ENCODE data around the gene NR6A1. TPM values are rescaled to one million over a fixed set of nuclear protein-coding genes. Genes with fewer than 3 reads are reported as not detected.

The NR6A1 gene
- total RNA-seq, result 0.50 and 2.8 TPM in 2 replicates

GRCh38 chr9:124771021-124771866 is at the start of gene NR6A1:
NR6A1 (minus strand) TSS chr9:124771311.

GRCh38 chr9:124776954-124777648 is 6.0 kb upstream of the NR6A1 start, which contains the start of gene OLFML2A:
OLFML2A (plus strand) TSS chr9:124777133; CDS start chr9:124777271, 138 bp downstream.

GRCh38 chr9:124506931-124507879 is 263.9 kb downstream of the NR6A1 start, which contains the start of gene NR5A1:
NR5A1 (minus strand) TSS chr9:124507399; CDS start chr9:124503395, 4,004 bp downstream.

Other genes with a start within 250 kb of the NR6A1 start
- gene OLFML2A, start 5.8 kb upstream of the NR6A1 start, total RNA-seq, result 1.5 and 1.6 TPM in 2 replicates
- not detected in 2 replicates for gene WDR38, start 82.1 kb upstream of the NR6A1 start, total RNA-seq
- 1,681 and 2,081 TPM in 2 replicates for gene RPL35, start 90.6 kb upstream of the NR6A1 start, total RNA-seq
- gene ARPC5L, start 90.8 kb upstream of the NR6A1 start, total RNA-seq, result 15.9 and 18.6 TPM in 2 replicates
- 12.4 and 17.3 TPM in 2 replicates for gene GOLGA1, start 169.8 kb upstream of the NR6A1 start, total RNA-seq